Activated T-cell treated with anti-CD3 and anti-CD28 coated beads for 48 hours (primary cell): ENCODE results near the gene RNF223.
"Not testable (repeated sequence)": the region's sequence is repeated elsewhere in the genome, so short reads cannot be mapped to it uniquely, and the experiment has no call there.

ENCODE experiments used
- DNase-seq: peaks from one replicate; pipeline ENCODE4 v3.0.0-alpha.2; 2020; ENCODE audit warnings: low read depth

The RNF223 gene

GRCh38 chr1:1087351-1088028, 13.4 kb upstream of the RNF223 start:
- DNase-seq = no peak

DNA sequence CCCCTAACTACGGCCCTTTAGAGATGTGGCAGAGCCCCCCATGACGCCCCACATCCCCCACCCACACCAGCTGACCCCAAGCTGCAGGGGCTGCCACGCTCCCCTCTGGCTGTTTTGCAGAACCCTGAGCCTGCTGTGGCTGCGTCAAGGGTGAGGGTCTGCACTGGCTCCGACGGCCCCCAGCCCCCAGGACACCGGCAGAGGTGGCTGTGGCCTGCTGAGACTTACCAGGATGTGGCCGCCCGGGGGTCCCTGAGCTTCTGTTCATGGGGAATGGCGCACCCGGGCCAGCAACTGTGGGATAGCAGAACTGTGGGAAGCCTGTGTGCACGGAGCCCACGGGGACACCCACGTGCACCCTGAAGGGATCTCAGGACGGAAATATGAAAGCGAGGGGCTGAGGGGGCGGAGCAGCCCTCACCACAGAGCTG, 12.8 kb upstream of the RNF223 start:
- no peak for DNase-seq

DNA sequence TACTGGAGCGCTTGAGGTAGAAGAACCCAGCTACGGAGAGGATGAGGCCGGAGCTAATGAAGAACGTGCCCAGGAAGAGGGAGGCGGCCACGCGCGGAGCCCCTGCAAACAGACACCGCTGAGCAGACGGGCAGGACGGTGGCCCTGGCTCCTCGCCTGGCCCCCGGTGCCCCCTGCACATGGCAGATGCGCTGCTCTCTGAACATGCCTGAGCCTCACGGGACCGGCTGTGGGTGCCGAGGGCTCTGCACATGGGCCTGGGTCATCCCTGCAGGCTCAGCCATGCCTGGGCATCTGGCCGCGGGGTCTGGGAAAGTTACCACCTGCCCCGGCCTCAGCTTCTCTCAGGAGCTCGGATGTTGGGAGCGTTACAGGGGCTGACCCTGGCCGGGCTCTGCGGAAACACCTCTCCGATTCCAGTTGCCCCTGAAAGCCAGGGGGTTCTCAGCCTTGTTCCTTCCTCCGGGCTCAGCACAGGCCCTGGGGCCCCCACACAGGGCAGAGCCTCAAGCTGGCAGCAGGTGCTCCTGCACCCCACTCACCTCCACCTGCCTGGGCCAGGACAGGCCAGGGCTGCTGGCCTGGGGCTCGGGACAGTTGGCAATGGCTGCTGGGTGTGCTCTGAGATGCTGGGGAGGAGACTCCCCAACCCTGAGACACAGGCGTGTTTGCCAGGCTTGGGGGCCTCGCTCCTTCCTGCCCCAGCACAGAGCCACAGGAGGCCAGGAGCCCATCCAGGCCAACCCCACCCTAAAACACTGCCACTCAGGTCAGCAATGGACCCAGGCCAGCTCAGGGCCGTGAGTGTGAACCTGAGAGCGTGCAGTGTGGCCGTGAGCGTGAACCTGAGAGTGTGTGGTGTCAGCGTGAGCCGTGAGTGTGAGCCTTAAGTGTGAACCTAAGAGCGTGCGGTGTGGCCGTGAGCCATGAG, 12.1 kb upstream of the RNF223 start:
- DNase-seq = no peak

DNA sequence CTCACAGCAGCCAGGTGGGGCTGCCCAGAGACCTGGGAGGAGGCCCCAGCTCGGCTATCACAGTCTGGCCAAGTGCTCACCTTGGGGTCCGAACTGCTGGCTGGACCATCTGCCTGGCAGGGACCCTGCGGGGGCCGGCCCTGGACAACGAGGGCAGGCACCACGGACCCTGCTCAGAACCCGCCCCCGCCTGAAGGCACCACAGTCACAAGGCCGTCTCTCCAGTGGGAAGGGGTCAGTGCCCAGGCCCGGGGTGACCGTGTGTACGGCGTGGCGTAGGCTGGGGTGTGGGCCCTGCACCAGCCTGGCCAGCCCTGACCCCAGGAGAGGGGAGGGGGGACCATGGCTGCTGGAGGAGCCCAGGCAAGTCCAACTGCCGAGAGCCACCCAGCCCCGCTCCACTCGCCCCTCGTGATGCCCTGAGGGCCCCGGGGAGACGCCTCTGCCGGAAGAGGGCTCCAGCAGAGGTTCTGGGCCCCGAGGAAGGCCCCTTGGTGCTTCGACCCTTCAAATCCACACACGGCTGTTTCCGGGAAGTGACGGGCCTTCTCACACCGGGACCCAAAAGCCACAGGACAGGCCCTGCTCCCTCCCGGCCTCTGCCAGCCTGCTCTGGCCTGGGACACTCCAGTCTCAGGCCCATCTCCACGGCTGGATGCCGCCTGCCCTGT, 11.2 kb upstream of the RNF223 start:
- DNase-seq = no peak

GRCh38 chr1:1084372-1085170, 10.5 kb upstream of the RNF223 start:
- no peak for DNase-seq

DNA sequence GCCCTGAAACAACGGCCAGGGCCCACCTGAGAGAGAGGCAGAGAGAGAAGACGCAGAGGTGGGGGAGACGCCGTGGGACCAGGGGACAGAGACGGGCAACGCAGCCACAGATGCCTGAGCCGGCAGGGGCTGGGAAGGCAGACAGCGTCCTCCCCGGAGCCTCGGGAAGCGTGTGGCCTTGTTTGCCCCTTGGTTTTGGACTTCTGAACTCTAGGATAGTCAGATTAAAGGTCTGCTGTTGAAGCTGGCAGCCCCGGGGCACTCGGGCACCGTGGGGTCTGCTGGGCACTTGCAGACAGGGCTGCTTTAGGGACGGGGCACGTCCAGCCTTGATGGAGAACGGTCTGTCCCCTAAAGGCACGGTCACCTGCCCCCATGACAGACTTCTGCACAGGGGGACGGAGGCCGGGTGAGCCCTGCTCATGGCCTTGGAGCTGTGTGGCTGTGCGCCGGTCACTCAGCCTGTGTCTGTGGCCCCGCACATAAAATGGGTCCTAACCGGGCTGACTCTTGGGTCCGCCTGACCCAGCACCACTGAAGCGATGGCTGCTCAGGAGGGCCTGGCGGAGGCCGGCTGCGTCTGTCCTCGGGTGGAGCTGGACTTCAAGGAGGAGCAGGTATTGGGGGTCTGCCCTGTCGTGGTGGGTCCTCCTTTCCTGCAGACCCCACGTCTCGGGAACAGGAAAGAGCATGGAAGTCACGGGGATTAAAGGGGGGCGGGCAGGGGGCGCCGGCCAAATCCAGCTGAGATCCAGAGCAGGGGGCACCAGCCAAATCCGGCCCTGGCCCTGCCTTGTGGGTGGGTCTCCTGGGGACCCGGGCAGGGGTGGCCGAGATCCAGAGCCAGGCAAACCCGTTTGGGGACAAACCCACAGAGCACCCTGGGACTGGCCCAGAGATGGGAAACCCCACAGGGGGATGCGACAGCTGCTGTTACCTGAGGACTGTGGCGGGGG, 9.6 kb upstream of the RNF223 start:
- DNase-seq = no peak

GRCh38 chr1:1082776-1083415, 8.8 kb upstream of the RNF223 start:
- no peak for DNase-seq

- DNase-seq = no peak
Observed at GRCh38 chr1:1082239-1082775, 8.2 kb upstream of the RNF223 start.

DNA sequence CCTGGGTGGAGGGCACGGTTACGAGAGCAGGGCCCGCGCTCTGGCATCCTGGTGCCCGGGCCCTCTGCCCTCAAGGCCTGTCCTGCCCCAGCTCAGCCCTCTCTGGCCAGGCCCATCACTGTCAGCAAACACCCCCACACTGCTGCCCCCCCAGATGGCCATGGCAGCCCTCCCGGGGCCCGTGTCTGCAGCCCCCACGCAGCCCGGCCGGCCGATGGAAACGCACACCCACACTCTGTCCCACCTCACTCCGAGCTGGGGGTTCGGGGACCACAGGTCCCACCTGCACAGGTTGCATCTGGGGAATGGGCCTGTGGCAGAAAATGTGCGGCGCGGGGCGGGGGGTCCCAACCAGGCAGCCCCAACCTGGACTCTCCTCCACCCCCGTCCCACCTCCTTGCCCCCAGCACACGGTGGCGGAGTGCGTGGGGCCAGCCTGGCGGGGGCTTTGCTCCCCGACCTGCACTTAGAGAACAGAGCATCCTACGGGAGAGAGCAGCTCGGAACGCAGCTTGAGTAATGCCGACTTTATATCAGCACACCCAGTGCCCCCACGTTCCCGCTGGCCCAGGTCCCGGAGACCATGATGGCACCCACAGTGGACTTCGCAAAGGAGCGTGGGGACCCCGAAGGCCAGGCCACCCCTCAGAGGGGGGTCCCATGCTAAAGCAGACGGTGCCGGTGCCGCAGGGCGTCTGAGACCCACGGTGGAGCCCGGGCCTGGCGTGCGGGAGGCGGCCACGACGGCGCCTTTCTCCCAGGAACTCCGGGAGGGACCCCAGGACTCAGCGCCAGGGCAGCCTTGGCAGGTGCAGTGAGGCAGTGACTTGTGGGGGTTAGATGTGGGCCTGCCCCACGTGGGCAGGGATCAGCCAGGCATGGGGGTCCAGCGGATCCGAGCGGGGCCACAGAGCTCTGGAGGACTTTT, 7.5 kb upstream of the RNF223 start:
- DNase-seq = no peak

DNA sequence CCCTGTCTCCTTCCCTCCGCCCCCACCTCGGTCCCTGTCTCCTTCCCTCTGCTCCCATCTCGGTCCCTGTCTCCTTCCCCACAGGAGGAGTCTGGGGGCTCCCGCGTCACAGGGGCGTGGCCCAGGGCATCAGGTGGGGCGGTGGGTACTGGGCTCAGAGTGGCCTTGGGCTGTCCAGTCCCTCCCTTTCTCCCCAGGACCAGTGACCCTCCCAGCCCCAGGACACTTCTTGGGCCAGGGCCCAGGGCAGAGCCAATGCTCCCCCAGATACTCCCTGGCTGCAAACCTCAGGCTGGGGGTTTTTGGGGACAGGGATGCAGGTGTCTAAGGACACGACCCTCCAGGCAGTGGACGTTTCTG, 6.8 kb upstream of the RNF223 start:
- DNase-seq = no peak

DNA sequence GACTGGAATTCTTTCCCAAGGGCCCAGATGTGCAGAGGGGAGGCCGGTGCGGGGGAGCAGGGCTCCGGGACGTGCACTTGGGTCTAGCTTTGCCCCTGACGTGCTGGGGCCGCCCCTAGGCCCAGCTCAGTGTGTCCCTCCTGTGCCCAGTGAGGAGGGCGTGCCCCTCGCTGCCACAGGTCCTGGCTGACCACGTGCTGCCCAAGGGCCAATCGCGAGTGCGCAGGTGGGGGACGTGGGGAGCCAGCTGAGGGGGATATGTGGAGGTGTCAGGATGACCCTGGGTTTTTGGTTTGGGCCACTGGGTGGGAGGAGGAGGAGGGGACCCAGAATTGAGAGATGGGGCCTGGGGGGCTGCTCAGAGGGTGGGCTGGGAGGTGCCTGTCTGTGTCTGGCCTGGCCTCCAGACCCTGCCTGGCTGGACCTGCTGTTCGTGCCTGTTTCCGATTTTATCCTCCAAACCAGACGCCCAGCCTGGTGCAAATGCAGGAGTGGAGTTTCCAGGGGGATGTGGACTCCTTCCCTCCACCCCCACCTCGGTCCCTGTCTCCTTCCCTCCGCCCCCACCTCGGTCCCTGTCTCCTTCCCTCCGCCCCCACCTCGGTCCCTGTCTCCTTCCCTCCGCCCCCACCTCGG, 6.1 kb upstream of the RNF223 start:
- no peak for DNase-seq

DNA sequence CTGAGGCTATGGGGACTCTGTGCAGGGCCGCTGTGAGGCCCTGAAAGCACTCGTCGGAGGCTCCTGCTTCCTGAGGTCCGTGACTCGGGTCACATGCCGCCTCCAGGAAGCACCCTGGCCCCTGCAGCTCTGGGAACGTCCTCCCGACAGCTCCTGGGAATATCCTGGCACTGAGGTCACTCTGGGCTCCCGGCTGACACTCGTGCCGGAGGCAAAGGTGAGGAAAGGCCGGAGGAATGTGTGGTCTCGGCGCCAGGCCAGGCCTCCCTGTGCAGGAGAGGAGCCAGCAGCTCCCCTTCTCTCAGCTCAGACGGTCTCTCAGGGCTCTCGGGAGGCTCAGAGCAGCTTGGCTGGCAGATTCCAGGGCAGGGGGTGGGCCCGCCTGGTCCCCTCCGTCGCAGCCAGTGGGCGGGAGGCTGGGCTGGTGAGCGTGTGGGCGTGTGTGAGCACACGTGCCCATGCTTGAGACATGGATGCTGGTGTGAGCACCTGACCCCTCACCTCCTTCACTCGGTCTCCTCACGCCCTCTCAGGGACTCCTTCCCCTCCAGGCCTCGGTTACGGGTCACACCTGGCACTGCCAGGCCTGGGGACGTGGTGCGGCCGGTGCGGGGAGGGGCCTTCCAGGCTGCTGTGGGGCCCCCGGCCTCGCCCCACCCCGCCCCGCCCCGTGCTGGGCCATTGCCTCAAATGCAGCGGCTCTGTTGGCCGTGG, 5.5 kb upstream of the RNF223 start:
- no peak for DNase-seq

GRCh38 chr1:1077396-1077795, 3.3 kb upstream of the RNF223 start:
- DNase-seq = not testable (repeated sequence)

GRCh38 chr1:1075148-1075935, 1.2 kb upstream of the RNF223 start:
- DNase-seq = no peak

- no peak for DNase-seq
Observed at GRCh38 chr1:1074631-1075147, 583 bp upstream of the RNF223 start.

- no peak for DNase-seq
Observed at GRCh38 chr1:1072849-1073742, 1.0 kb downstream of the RNF223 start.
